Measurements from ENCODE around the gene FAM20C.

Gene FAM20C

GRCh38 chr7:278081-278480 is 85.7 kb downstream of the FAM20C start:
- DNase-seq: no peak

- DNase-seq: no peak
These were observed 87.5 kb downstream of the FAM20C start for GRCh38 chr7:279821-280220.

GRCh38 chr7:280461-280860 is 88.1 kb downstream of the FAM20C start:
- DNase-seq: no peak

- DNase-seq: no peak
These were observed 89.3 kb downstream of the FAM20C start for GRCh38 chr7:281637-282036.

- no peak for DNase-seq
These were observed 90.2 kb downstream of the FAM20C start for GRCh38 chr7:282621-283020.

- DNase-seq: no peak
These were observed 92.7 kb downstream of the FAM20C start for GRCh38 chr7:284762-285722.

- DNase-seq: no peak
These were observed 93.4 kb downstream of the FAM20C start for GRCh38 chr7:285731-286130.

- no peak for DNase-seq
These were observed 93.9 kb downstream of the FAM20C start for GRCh38 chr7:286266-286665.

- DNase-seq: no peak
These were observed 96.3 kb downstream of the FAM20C start for GRCh38 chr7:288671-289101.

- DNase-seq: no peak
These were observed 96.9 kb downstream of the FAM20C start for GRCh38 chr7:289209-289755.

- DNase-seq: no peak
These were observed 97.6 kb downstream of the FAM20C start, which contains the start of gene FOXL3 for GRCh38 chr7:289756-290553. Gene FOXL3, plus strand, starts transcription at chr7:290170. Its CDS starts 0 bp downstream, at chr7:290170.

GRCh38 chr7:290554-291372 is 98.4 kb downstream of the FAM20C start:
- DNase-seq: no peak

GRCh38 chr7:291373-292092 is 99.2 kb downstream of the FAM20C start:
- DNase-seq: no peak

- DNase-seq: no peak
These were observed 99.9 kb downstream of the FAM20C start for GRCh38 chr7:292226-292625.

GRCh38 chr7:292826-293225 is 100.5 kb downstream of the FAM20C start:
- DNase-seq: no peak

- DNase-seq: no peak
These were observed 101.5 kb downstream of the FAM20C start for GRCh38 chr7:293681-294439.

- no peak for DNase-seq
These were observed 102.2 kb downstream of the FAM20C start for GRCh38 chr7:294440-295154.

GRCh38 chr7:295155-296154 is 103.1 kb downstream of the FAM20C start:
- DNase-seq: no peak

- DNase-seq: no peak
These were observed 104.1 kb downstream of the FAM20C start for GRCh38 chr7:296373-296945.

Measured in amniotic stem cell (primary cell).